ENCODE measurements around the gene MOG.
A peak's percentile ranks its signal among the peaks of the same experiment; 100 is the strongest.

The MOG gene

DNA sequence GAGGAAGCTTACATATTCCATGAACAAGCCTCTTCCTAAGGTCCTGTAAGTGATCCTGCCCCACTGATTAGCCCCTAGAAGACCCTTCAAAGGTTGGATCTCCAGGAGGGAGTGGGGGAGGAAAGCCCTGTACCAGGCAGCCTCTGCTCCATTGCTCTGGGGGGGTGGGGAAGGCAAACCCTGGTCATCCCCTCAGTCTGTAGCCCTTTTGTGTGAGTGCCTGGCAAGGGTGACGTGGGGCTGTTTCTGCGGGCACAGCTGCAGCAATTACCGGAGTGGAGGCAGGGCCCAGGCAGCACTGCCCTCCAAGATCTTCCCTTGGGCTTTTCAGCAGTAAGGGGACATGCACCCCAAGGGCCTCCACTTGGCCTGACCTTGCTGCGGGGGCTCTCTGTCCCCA is at the start of gene MOG:
Gene MOG, plus strand, starts transcription at position 295 of the 400 bp plus-strand sequence. CDS start 118 bp downstream, outside the sequence.
- DNase-seq (ENCODE audit: low read depth), result no peak

DNA sequence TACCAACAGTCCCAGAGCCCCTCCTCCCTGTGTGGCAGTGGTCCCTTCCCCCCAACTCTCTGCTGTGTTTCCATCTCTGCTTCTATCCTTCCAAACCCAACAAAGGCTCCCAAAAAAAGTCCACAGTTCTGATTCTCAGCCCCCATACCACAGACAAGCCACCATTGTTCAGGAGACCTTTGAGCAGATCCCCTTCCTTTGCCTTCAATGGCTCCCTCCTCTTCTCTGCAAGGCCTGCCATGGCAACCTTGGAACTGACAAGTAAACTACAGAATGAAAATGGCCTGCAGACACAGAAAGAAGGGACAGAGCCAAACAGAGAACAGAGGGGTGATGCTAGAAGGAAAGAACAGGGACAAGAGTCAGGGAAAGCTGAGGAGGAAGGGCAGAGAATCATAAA is 48.8 kb upstream of the MOG start:
- no peak for DNase-seq (ENCODE audit: low read depth)

DNA sequence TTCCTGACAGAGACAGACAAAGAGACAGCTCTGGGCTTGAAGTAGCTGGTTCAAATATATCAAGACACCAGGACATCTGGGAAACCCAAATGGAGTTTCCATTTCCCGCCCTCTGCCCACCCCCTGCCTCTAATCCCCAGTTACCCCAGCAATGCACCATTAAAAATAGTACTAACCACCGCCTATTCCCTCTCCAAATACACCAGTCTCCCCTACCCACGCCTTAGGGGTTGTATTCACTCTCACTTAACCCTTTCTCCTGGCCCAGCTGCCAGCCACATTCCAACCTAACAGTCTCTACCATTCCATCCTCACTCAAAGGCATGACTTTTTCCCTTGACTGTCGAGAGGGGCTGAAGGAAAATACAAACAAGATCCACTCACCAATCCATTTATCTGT is 46.4 kb upstream of the MOG start:
- no peak for DNase-seq (ENCODE audit: low read depth)

DNA sequence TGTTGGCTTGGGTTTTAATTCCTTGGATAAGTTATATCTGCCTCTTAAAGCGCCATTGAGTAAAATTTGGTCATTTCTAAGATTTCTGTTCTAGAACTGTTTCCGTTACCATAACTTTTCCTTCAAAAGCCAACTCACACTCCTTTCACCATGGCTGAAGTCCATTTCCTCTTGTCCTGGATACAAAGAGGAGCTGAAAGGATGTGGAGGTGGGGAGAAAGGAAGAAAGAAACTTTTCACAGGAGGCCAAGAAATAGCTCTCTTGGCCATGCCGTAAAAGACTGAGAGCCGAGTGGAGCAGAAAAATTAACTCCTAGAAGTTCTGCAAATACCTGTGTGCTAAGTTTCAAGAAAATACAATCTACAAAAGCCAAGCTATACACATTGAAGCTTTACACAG is 45.5 kb upstream of the MOG start:
- DNase-seq (ENCODE audit: low read depth), result no peak

DNA sequence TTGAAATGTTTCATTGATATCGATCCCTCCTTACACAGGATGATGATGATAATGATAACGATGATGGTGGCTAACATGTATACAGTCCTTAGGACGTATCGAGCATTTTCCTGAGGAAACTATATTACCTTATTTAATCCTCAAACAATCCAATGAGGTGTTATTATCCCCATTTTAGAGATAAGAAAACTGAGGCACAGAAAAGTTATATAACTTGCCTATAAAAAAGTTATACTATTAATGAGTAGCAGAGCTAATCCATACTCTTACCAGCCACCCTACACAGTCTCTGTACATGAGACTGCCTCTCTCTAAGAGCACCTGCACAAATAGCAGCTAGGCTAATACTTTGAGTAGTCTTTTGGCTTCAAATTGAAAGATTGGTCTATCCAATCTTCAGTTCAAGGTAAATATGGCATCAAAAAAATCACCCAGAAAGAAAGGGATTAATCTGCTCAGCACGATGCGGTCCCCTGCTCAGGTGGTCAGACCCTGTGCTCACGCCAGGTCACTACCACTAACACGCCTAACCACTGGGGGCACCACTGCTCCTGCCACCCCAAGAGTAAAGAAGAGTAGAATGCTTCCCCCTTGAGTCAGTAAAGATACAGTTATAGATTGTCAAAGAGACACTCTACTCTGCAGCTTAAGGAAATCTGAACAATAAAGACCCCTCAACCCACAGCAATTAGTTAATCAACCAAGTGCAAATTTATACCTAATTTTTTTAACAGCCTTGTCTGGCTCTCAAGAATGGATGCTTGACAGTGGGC is 38.9 kb upstream of the MOG start:
- DNase-seq (ENCODE audit: low read depth), result no peak

DNA sequence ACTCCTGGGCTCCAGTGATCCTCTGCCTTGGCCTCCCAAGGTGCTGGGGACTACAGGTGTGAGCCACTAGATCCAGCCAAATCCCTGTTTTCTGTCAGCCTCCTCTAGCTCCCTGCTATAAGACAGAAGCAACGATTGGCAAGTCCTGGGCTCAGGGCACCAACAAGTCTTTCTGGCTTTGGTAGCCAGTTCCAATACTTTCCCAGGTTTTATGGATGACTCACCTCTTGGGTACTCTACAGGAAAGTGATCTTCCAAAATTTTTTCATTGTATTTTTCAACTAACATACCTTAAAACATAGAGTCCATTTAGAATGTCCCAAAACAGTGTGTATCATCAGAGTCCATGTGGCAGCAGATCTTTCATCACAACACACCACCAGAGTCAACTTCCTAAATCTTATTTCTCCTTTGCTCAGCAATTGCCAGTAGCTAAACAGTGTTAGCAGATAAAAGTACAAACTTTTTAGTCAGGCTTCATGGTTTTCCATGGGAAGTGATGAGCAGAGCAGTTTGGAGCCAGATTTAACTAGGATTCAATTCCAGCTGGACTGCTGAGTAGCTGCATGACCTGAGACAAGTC is 37.2 kb upstream of the MOG start:
- no peak for DNase-seq (ENCODE audit: low read depth)

DNA sequence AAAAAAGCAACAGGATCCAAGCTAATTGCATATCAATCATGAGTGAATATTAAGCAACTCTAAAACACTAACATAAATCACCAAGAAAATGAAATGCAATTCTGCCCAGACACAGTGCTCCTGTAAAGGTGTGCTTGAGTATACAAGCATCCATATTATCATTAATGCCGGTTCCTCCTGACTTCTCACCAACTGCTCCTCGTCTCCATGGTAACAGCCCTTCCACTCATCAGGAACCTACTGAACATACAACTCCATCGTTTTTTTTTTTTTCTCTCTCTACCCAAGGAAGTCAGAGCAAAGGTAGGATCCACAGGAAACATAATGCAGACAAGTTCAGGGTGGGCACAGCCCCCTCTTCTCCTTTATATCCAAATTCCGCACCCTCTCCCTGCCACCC is 36.3 kb upstream of the MOG start:
- DNase-seq (ENCODE audit: low read depth), result no peak

DNA sequence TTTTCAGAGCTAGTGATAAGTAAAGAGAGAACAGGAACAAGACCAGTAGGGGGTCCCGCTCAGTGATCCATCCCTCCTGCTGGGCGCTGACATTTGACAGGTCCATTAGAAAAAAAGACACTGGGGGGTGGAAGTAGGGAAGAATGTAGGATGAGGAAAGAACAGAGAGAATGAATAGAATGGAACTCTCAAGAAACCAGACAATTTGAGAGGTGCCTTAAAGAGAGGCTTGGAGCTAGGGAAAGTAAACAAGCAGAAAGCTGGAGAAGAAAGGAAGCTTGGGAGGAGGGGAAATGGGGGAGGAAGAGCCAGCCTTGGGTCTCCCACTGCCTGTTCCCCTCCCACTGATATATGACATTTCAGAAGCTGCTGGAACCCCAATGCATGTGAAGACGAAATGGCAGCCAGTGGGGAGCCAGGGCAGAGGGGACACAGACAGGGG is 32.4 kb upstream of the MOG start:
- DNase-seq (ENCODE audit: low read depth), result no peak

DNA sequence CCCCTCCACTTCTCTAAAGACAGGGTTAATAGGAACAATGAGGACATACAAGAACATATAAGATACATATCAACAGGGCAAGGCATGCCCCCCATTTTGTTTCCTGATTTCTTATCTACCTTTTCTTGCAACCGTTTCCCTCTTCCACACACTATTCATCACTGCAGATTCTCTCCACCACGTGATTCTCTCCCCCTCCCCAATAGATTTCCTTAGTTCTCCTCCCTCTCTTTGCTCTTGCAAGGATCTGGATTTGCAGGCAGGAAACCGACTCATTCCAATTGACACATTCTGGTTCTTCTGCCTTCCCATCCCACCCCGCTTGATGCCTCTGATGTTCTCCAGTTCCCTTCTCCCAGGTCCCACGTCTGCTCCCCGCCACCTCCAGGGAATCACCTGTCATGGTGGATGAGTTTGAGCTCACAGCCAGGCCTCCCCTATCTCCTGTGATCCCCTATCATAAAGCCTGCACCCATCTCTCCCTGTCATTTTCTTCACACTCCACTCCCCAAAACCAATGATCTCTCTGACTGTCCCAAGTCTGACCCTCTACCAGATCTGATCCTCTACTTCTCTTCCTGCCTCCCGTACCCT is 31.5 kb upstream of the MOG start:
- DNase-seq (ENCODE audit: low read depth), result no peak

DNA sequence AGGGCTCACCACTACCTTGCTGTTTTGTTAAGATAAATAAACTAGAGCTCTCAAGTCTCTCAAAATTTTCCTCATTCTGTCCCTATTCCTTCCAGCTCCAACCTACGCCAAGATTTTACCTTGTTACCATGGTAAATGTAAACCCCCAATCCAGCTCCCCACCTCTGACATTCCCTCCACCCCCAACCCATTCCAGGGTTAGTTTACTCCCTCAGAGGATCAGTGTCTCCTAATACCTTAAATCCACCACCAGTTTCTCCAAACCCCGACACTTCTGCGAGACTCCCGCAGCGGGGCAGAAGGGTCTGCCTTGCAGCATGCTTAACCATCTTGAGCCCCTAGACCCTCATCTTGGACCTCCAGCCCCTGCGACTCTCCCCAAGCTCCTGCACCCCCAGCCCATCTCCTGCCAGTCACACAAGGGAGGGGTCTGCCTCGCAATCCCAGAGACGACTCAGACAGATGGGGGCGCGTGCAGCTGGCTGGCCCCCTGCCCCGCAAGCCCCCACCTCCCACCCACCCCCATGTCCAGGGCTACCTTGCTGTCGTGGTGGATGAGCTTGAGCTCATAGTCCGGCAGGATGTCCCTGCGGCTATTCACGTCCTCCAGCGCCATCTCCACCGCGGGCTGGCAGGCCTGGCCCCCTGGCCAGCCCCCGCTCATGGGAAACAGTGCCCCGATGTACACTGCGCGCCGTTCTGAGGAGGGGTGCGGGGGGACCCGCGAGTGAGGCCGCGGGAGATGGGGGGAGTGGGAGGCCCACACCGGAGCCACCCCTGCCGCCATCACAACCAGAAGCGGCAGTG is 29.7 kb upstream of the MOG start:
- DNase-seq (ENCODE audit: low read depth), result no peak

DNA sequence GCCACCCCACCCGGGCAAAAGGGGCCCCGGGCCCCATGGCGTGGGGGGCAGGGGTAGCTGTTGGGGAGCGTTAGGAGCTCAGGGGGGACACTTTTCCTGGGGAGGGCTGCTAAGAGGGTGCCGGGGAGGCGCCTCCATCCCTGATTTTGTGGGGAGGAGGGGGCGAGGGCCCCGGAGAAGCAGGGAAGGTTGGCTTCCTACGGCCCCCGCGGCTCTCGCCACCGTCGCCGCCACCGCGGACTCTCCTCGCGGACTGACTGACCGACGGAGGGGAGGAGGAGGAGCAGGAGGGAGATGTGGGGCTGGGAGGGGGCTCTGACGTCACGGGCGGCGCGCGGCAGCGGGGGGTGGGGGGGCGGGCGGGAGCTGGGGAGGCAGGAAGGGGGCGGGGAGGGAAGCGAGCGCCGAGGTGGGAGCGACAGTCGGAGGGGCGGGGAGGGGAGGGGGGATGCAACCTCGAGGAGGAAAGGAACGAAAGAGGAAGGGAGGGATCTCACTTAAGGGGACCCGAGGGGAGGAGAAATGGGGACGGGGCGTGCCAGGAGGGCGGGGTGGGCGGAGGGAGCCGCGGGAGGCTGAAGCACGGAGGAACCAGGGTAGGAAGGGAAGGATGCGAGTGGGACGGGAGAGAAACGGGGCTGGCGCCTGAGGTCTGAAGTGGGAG is 29.0 kb upstream of the MOG start:
- DNase-seq (ENCODE audit: low read depth), result peak; percentile 80

DNA sequence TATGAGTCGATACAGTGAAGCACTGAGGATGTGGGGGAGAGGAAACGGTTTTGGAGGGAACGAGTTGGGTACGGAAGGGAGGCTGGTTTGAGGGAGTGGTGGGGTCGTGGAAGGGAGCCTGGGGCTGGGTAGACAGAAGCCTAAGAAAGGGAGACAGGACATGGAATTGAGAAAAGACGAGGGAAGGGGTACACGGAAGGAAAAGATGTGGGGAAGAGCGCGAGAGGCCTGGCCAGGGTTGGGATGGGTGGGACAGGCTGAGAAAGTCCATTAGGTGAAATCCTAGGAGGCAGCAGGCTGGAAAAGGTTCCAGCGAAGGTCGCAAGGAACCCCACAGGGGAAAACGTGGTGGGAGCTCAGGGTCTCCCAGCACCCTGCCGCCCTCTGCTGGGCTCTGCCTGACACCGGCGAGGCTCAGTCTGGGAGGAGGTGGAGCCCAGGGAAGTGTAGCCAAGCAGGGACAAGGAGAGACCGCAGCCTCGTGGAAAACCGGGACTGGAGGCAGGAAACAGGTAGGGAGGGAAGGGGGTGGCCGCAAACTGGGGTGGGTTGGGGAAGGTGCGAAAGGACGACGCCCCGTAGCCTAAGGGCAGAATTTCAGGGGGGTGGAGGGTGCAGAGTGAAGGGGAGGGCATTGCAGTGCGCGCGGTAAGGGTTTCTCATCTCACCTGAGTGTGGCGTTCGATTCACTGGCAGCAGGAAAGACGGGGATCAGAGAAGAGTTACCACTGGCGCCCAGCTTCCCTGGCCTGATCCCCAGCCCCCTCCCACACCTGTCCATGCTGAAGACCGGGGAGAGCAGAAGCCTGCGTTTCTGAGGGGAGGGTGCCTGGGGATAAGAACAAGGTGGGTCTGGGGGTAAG is 28.2 kb upstream of the MOG start:
- DNase-seq (ENCODE audit: low read depth), result peak; percentile 56

DNA sequence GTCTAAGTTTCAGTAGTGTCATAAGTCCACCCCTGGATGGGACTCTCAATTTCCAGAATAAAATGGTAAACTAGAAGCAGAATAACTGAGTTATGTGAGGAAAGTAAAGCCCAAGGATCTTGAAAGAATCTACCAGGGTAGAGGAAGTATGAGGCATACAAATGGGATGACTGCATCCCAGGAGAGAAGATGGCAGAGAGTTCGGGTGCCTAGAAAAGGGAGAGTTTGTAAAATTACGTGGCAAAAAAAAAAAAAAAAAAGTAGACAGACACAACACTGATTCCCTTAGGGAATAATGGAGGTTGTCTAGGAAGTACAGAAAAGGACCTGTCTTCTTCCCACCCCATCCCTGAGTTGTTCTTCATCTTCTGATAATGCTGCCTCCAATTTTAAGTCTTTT is 27.3 kb upstream of the MOG start:
- DNase-seq (ENCODE audit: low read depth), result no peak

DNA sequence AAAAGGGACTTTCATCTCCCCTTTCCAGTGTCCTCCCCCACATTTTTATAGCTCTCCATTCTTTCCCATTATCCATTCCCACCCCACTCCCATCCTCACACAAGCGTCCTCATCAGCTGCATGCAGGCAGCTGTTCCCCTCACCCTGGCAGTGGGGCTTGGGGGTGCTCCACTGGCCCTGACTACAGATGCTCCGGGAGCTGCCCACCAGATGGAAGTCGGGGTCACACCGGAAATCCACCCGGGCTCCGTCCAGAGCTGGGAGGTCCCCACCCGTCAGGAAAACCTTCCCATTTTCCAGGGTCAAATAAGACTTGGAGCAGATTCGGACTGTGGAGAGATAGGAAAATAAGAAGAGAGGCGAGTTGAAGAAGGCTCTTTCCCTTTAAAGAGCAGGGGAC is 26.6 kb upstream of the MOG start:
- DNase-seq (ENCODE audit: low read depth), result no peak

DNA sequence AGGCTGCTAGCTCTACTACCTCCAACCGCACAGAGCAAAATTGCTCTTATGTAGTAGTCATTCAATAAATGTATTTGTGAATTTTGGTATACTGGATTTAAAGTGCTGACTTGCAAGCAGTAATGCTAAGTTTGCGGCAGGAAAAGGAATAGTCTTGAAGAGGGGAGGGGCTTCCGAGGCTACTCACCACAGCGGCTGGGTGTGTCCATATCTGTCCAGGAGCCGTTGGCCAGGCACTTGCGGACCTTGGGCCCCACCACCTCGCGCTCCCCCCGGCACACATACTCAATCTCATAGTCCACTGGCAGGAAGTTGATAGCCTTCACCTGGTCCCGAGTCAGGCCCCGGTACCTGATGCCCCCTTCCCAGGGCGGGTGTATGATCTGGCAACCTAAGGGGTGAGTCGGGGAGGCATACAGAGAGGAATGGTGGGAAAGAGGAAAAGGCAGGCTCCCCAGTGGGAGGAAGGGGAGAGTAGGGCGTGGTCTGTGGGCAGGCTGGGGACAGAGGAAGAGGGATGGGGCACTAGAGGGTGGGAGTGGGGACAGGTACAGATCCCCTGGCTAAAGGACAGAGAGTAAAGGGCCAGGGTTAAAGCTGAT is 25.6 kb upstream of the MOG start:
- no peak for DNase-seq (ENCODE audit: low read depth)

DNA sequence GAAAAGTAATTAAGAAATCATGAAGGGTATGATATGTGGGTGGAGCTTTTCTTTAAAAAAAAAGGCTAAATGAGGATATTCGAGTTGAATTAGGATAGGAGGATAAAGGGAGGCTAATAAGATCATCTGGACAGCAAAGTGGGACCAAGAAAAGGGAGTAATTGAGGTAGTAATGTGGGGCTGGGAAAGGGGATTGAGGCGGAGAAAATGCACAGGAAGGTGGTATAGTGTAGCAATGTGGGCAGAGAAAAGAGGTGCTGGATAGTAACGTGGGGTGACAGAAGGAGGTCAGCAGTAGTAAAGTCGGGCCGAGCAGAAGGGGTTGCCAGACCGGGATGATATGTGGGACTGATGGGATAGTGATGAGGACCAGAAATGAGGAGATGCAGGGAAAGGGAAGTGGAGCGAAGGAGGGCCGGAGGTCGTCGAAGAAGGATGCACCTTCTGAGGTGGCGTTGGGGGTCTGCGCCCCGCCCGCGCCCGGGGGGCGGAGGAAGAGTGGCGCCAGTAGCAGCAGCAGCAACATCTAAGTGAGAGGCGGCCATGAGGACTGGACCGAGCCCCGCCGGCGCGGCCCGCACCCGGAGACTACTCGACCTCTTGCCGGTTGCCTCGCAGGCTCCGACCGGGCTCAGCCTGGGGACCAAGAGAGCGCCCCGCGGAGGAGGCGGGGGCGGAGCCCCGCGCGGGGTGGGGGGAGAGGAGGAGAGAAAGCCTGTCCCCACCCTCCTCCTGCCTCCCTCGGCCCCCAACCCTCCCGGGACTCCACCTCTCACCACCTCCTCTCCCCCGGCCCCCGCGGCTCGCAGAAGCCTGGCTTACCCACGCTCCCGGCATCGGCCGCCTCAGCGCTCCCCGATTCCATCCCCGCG is 24.8 kb upstream of the MOG start:
- peak; percentile 53 for DNase-seq (ENCODE audit: low read depth)

DNA sequence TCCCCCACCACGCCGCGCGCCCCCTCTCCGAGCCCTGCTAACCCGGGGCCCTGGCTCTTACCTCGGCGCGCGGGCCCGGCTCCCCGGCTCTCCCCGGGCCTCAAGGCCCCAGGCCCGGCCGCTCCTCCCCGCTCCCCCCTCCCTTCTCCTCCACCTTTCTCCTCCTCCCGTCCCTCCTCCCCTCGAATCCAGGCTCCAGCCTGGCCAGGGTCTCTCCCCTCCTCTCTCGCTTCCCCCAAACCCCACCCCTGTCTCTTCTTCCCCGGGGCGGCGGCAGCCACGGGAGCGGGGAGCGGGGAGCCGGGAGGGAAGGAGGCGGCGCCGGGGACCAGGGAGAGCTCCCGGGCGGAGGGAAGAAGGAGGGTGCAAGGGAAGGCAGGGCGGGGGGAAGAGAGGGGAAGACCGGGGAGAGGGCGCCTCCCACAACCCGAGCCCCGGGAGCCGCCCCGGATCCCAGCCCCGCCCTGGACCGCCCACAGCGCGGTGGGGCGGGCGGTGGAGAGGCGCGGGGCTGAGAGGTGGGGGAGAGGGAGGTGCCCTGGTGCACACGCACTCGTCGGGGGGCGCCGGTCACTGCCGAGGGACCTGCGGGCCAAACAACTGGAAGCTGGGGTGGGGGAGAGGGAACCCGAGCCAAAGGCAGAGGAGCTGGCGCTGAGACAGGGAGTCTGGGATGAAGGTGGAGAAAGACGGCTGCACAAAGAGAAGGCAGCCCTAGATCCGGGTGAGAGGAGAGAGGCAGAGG is 23.9 kb upstream of the MOG start, which contains the start of gene GABBR1:
Gene GABBR1, minus strand, starts transcription at position 395 of the 745 bp plus-strand sequence. CDS start 798 bp downstream, outside the sequence.
- peak; percentile 75 for DNase-seq (ENCODE audit: low read depth)

DNA sequence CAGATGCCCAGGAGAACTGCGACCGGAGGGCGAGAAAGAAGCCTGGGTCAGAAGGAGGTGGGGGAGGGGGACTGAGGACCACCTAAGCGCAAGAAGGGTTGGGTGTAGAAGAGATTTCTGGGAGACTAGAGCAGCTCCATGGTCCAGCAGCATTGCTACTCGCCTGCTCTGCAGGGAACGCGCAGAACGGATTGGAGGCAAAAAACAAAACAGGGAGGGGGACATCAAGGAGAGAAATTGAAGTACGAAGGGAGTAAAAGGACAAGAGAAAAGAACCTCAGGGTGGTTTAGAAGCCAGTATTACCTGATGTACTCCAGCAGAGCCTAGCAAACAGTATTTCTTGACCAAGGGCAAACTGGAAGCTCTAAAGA is 23.4 kb upstream of the MOG start:
- DNase-seq (ENCODE audit: low read depth), result no peak

DNA sequence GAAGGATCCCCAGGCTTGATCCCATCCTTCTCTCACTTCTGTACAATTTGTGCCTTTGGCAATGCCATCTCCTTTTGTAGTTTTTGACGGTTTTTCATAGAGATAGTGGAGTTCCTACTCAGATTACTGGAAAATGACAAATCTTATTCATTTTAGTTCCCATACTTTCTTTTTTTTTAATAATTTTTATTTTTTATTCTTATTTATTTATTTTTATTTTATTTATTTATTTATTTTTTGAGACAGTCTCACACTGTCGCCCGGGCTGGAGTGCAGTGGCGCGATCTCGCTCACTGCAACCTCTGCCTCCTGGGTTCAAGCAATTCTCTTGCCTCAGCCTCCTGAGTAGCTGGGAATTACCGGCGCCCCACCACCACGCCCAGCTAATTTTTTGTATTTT is 19.6 kb upstream of the MOG start:
- no peak for DNase-seq (ENCODE audit: low read depth)
